ENCODE data around the gene ANKMY2.

The ANKMY2 gene

DNA sequence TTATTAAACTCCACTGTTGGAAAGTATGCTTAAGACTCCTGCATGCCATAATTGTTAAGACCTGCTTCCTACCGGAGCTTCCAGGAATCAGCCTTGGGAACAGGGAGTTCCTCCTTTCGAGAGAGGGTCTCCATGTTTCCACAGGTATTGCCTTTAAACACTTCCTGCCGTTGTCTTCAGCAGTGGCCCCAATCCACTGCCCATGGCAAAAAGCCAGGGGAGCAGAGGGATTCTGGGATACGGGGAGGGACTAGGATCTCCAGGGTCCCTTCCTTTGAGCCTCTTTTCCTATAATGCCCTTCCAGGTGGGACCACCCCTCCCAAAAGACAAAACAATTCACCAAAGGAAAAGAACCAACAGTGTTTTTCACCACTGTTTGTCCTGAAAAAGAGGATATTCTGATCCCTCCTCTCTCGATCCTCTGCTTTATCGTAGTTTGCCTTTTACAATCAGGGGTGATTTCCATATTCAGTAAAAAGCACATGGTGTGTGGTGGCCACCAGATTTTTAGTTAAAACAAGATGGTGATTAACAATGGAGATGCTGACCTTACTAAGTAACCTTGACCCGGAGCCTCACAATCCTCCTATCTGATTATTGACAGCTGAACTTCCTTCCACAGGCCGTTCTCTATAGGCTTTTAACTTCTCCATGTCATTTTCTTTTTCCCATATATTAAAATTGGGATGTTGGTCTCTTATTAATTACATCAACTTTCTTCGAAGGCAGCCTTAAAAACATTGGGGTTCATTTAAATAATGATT, 82.9 kb downstream of the ANKMY2 start:
- H3K9me3 ChIP-seq (ENCODE audit: insufficient read depth, low read depth, low read length), result no peaks in the 10 kb centered on the region
- H3K27me3 ChIP-seq (ENCODE audit: insufficient read depth, low read length), result no peaks in the 10 kb centered on the region
- no peaks in the 10 kb centered on the region for H3K4me1 ChIP-seq (ENCODE audit: insufficient read depth, low read length)
- no peak overlapping the region for H3K4me3 ChIP-seq (ENCODE audit: low read length)
- H3K36me3 ChIP-seq (ENCODE audit: insufficient read depth, low read depth, low read length), result no peaks in the 10 kb centered on the region
- no peak overlapping the region for H3K9ac ChIP-seq (ENCODE audit: low read depth, low read length)
- H3K27ac ChIP-seq (ENCODE audit: low read length), result no peak overlapping the region

DNA sequence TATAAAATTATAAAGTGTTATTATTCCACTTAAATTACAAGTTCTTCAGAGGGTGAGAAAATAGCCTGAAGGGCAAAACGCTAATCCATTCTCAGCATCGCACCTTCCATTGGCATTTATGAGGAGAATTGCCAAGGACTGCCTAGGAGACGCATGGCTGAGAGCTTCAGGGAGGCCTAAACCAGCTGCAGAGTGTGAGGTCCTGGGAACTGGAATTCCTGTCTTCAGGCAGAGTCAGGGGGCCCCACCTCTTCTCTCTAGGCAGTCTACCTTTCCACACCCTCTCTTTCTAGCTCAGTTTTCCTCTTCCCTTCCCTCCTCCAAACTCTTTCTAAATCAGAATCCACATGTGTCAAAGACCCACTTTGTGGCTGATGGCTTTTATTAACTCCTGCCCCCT, 83.6 kb downstream of the ANKMY2 start:
- no peaks in the 10 kb centered on the region for H3K9me3 ChIP-seq (ENCODE audit: insufficient read depth, low read depth, low read length)
- H3K36me3 ChIP-seq (ENCODE audit: insufficient read depth, low read depth, low read length), result no peaks in the 10 kb centered on the region
- H3K9ac ChIP-seq (ENCODE audit: low read depth, low read length), result no peak overlapping the region
- H3K4me1 ChIP-seq (ENCODE audit: insufficient read depth, low read length), result no peaks in the 10 kb centered on the region
- no peaks in the 10 kb centered on the region for H3K27me3 ChIP-seq (ENCODE audit: insufficient read depth, low read length)
- no peak overlapping the region for H3K4me3 ChIP-seq (ENCODE audit: low read length)
- no peak overlapping the region for H3K27ac ChIP-seq (ENCODE audit: low read length)

DNA sequence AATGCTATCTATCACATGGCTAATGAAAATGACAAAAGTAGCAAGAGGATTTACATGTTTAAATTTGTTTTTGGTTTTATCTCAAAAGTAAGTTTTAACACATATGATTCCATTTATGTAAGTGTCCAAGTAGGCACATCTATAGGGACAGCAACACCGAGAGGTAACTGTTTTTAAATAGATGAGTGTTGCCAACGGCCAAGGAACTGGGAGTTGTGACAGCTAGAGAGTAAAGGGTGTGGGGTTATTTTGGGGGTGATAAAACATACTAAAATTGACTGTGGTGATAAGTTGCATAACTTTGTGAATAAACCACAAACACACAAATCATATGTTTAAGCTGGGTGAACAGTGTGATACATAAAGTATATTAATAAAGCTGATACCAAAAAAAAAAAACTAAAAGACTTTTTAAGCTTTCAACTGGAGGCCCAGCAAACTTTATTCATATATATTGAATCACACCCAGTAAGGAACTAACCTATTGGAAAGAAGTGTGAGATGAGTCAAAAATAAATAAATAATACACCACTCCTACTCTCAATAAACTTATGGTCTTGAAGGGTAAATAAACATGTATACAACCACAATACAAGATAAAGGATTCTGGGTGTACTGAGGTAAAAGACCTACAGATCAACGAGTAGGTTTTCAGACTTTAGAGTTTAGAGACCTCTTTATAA, 85.9 kb downstream of the ANKMY2 start:
- H3K36me3 ChIP-seq (ENCODE audit: insufficient read depth, low read depth, low read length), result no peaks in the 10 kb centered on the region
- H3K9ac ChIP-seq (ENCODE audit: low read depth, low read length), result no peak overlapping the region
- H3K9me3 ChIP-seq (ENCODE audit: insufficient read depth, low read depth, low read length), result no peaks in the 10 kb centered on the region
- no peaks in the 10 kb centered on the region for H3K27me3 ChIP-seq (ENCODE audit: insufficient read depth, low read length)
- no peak overlapping the region for H3K4me3 ChIP-seq (ENCODE audit: low read length)
- H3K4me1 ChIP-seq (ENCODE audit: insufficient read depth, low read length), result no peaks in the 10 kb centered on the region
- no peak overlapping the region for H3K27ac ChIP-seq (ENCODE audit: low read length)

DNA sequence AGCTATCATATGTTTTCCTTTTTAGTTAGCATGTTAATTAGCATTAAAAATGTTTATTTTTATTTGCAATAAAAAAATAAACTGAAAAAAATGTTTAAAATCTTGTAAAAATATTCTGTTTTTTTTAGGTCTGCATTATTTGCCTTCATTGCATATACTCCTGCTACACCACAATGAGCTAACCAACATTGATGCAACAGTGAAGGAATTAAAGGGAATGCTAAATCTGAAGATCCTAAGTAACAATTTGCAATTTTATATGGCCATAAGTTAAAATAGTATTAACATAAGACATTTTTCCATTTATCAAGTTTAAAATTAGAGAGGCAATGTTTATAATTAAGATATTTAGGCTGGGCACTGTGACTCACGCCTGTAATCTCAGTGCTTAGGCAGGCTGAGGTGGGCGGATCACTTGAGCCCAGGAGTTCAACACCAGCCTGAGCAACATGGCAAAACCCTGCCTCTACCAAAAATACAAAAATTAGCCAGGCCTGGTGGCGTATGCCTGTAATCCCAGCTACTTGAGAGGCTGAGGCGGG, 86.7 kb downstream of the ANKMY2 start:
- Histone ChIP-seq H3K36me3 (ENCODE audit: insufficient read depth, low read depth, low read length) (no peaks in the 10 kb centered on the region), H3K4me1 (ENCODE audit: insufficient read depth, low read length) (no peaks in the 10 kb centered on the region), H3K27ac (ENCODE audit: low read length) (no peak overlapping the region), H3K4me3 (ENCODE audit: low read length) (no peak overlapping the region), H3K27me3 (ENCODE audit: insufficient read depth, low read length) (no peaks in the 10 kb centered on the region), H3K9ac (ENCODE audit: low read depth, low read length) (no peak overlapping the region), H3K9me3 (ENCODE audit: insufficient read depth, low read depth, low read length) (no peaks in the 10 kb centered on the region)

DNA sequence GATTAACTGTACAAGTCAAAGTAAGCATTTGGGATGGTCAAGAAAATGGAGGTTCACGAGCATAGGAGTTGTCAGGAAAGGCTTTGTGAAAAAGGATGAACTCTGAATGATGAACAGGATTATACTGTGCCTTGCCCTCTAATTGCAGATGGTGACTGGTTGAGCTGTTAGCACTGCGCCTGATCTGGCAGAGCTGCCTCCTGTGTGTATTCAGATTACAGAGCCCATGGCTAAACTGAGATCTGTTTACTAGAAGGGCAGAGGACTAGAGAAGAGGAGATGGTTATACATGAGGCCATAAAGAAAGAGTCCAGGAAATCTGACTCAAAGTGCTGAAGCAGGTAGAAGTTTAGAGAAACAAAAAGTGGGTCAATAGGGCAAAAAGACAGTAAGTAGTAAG, 89.2 kb downstream of the ANKMY2 start:
- no peak overlapping the region for H3K4me3 ChIP-seq (ENCODE audit: low read length)
- H3K27ac ChIP-seq (ENCODE audit: low read length), result no peak overlapping the region
- H3K36me3 ChIP-seq (ENCODE audit: insufficient read depth, low read depth, low read length), result no peaks in the 10 kb centered on the region
- no peaks in the 10 kb centered on the region for H3K4me1 ChIP-seq (ENCODE audit: insufficient read depth, low read length)
- H3K9ac ChIP-seq (ENCODE audit: low read depth, low read length), result no peak overlapping the region
- H3K27me3 ChIP-seq (ENCODE audit: insufficient read depth, low read length), result no peaks in the 10 kb centered on the region
- H3K9me3 ChIP-seq (ENCODE audit: insufficient read depth, low read depth, low read length), result no peaks in the 10 kb centered on the region

DNA sequence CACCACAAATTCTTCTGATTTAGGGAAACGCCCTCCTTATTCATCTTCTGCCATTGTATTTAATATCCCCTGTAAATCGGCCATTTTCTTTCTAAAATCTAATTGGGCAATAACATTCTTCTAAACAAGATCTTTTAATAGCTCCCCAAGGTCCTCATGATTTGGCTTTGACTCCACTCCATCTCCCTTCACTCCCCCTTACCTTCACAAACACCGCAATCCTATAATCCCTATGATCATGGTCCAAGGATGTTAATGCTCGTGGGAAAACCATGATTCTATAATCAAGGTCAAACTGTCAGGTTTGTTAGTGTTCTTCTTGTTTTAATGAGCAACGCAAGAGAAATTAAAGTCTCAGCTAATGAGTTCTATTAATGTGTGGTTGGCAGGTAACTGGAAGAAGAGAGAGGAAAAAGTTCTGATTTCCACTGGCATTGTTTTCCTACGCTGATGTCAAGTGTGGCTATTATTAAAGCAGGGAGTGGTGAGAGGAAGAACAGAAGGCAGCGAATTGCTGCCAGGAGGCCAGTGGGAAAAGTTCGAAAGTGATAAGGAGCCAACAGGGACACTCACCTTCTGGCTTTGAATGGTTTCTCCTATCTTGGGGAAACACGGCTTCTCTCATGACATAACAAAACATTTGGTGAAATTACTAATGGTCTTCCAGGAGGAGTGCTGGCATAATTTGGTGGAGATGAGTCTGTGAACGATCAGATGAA, 90.9 kb downstream of the ANKMY2 start:
- H3K4me1 ChIP-seq (ENCODE audit: insufficient read depth, low read length), result no peaks in the 10 kb centered on the region

DNA sequence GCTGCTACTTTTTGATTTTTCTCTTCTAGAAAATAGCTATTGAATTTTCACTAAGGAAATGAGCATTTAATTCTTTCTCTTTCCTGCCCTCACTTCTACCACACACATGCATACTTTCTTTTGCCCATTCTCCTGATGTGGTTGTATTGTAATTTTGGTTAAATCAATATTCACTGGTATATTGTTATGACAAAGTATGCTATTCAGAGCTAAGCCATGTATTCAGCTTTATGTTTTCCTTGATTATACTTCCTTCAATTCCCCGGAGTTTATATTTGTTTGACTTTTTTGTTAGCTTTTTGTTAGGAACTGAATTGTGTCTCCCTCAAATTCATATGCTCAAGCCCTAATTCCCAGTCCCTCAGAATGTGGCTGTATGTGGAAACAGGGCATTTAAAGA, 94.9 kb downstream of the ANKMY2 start:
- Histone ChIP-seq H3K4me1 (ENCODE audit: insufficient read depth, low read length) (no peaks in the 10 kb centered on the region), H3K27ac (ENCODE audit: low read length) (no peak overlapping the region), H3K27me3 (ENCODE audit: insufficient read depth, low read length) (no peaks in the 10 kb centered on the region), H3K36me3 (ENCODE audit: insufficient read depth, low read depth, low read length) (no peaks in the 10 kb centered on the region), H3K4me3 (ENCODE audit: low read length) (no peak overlapping the region), H3K9ac (ENCODE audit: low read depth, low read length) (no peak overlapping the region), H3K9me3 (ENCODE audit: insufficient read depth, low read depth, low read length) (no peaks in the 10 kb centered on the region)

More for the DNA sequence above, 90.9 kb downstream of the ANKMY2 start:
- Histone ChIP-seq H3K9me3 (ENCODE audit: insufficient read depth, low read depth, low read length) (no peaks in the 10 kb centered on the region), H3K9ac (ENCODE audit: low read depth, low read length) (no peak overlapping the region), H3K27ac (ENCODE audit: low read length) (no peak overlapping the region), H3K27me3 (ENCODE audit: insufficient read depth, low read length) (no peaks in the 10 kb centered on the region), H3K4me3 (ENCODE audit: low read length) (no peak overlapping the region), H3K36me3 (ENCODE audit: insufficient read depth, low read depth, low read length) (no peaks in the 10 kb centered on the region)

Data from iPS-20b (cell line).